SK-N-SH (cell line): ENCODE data around the gene DOK3. TPM values are rescaled to one million over a fixed set of nuclear protein-coding genes. Genes with fewer than 3 reads are reported as not detected.

ENCODE experiments used
- CTCF ChIA-PET: fragments of 300-600, 350-600 bp; formaldehyde crosslinking; extraction: SDS; loops from one replicate; lab custom pipeline; 2021; lab: Yijun Ruan, JAX
- POLR2A ChIA-PET: fragments of 350-600 bp; sonication (Branson Sonifier 250); formaldehyde crosslinking; extraction: SDS; loops from one replicate; lab custom pipeline; 2020; ENCODE audit warnings: antibody characterized with exemption, inconsistent platforms; lab: Yijun Ruan, JAX
- DNase-seq: peaks from one replicate; pipeline ENCODE4 v3.0.0; 2012
- H2AFZ ChIP-seq: fragments of 200-600 bp; sonication (generic); 2 replicates; pipeline ENCODE4 v1.8.1; 2016; ENCODE audit warnings: antibody characterized with exemption, mild to moderate bottlenecking, low read depth
- H3F3A ChIP-seq: fragments of 200-600 bp; sonication (generic); replicated peaks from 2 replicates; pipeline ENCODE3; 2016; ENCODE audit warnings: antibody characterized with exemption, mild to moderate bottlenecking; ENCODE audit not compliant: insufficient read depth
- H3K27ac ChIP-seq, 2 experiments: fragments of 200-500 bp in 1 of 2; fragments of 200-600 bp in 1 of 2; sonication (Bioruptor generic) in 1 of 2; sonication (generic), shearing (Covaris generic) in 1 of 2; 2 replicates each; pipeline versions ENCODE4 v1.5.1 to v1.6.1; 2014 to 2016; ENCODE audit warnings: low read depth in 2 of 2, inconsistent platforms in 1 of 2, low read length in 1 of 2, mild to moderate bottlenecking in 1 of 2, mixed read lengths in 1 of 2
- H3K27me3 ChIP-seq: fragments of 200-600 bp; sonication (generic), shearing (Covaris generic); 2 replicates; pipeline ENCODE4 v1.6.1; 2016; ENCODE audit warnings: mixed run types; ENCODE audit not compliant: insufficient read depth
- H3K36me3 ChIP-seq, 2 experiments: fragments of 200-500 bp in 1 of 2; fragments of 200-600 bp in 1 of 2; sonication (Bioruptor generic) in 1 of 2; sonication (generic) in 1 of 2; replicated peaks in 1 of 2; 2 replicates each; pipeline versions ENCODE3 to v1.5.1; 2014 to 2016; ENCODE audit warnings: low read length in 1 of 2, mild to moderate bottlenecking in 1 of 2; ENCODE audit not compliant: insufficient read depth in 2 of 2, control insufficient read depth in 1 of 2
- H3K4me1 ChIP-seq, 2 experiments: fragments of 200-500 bp in 1 of 2; fragments of 200-600 bp in 1 of 2; sonication (Bioruptor generic) in 1 of 2; sonication (generic), shearing (Covaris generic) in 1 of 2; 2 replicates each; pipeline versions ENCODE4 v1.5.1 to v1.6.1; 2014 to 2016; ENCODE audit warnings: low read depth in 1 of 2, low read length in 1 of 2, mixed run types in 1 of 2; ENCODE audit not compliant: insufficient read depth in 2 of 2, control insufficient read depth in 1 of 2
- H3K4me2 ChIP-seq: fragments of 200-600 bp; sonication (generic), shearing (Covaris generic); 2 replicates; pipeline ENCODE4 v1.6.1; 2017; ENCODE audit warnings: mixed run types
- H3K4me3 ChIP-seq, 2 experiments: fragments of 200-500 bp in 1 of 2; fragments of 200-600 bp in 1 of 2; sonication (Bioruptor generic) in 1 of 2; sonication (generic), shearing (Covaris generic) in 1 of 2; 2 replicates each; pipeline versions ENCODE4 v1.5.1 to v1.8.1; 2014 to 2016; ENCODE audit warnings: low read depth in 2 of 2, inconsistent platforms in 1 of 2, low read length in 1 of 2, mild to moderate bottlenecking in 1 of 2, mixed read lengths in 1 of 2, moderate library complexity in 1 of 2
- H3K79me2 ChIP-seq: fragments of 200-600 bp; sonication (generic); 2 replicates; pipeline ENCODE4 v1.8.1; 2017; ENCODE audit warnings: mild to moderate bottlenecking; ENCODE audit not compliant: insufficient read depth
- H3K9ac ChIP-seq: fragments of 200-600 bp; sonication (generic); 2 replicates; pipeline ENCODE4 v1.6.1; 2017; ENCODE audit warnings: mixed run types
- H3K9me2 ChIP-seq: fragments of 200-600 bp; sonication (generic); 2 replicates; pipeline ENCODE4 v1.6.1; 2017; ENCODE audit warnings: mixed run types
- H3K9me3 ChIP-seq: fragments of 200-600 bp; sonication (generic); 2 replicates; pipeline ENCODE4 v1.6.1; 2017; ENCODE audit warnings: mixed run types, mild to moderate bottlenecking, moderate library complexity
- H4K20me1 ChIP-seq: fragments of 200-600 bp; sonication (generic); 2 replicates; pipeline ENCODE4 v1.6.1; 2017; ENCODE audit warnings: mild to moderate bottlenecking, mixed run types; ENCODE audit not compliant: insufficient read depth
- ELF1 ChIP-seq: IDR thresholded peaks from 2 replicates; pipeline ENCODE4 v1.4.0; 2012
- FOXJ3 ChIP-seq: sonication (generic); formaldehyde crosslinking; IDR thresholded peaks from 2 replicates; pipeline ENCODE4 v1.5.1; 2020; ENCODE audit warnings: mild to moderate bottlenecking, missing genetic modification reagents
- NFIC ChIP-seq: IDR thresholded peaks from 2 replicates; pipeline ENCODE4 v1.4.0; 2012; ENCODE audit warnings: borderline replicate concordance
- PBX3 ChIP-seq: IDR thresholded peaks from 2 replicates; pipeline ENCODE4; 2012
- POLR2AphosphoS5 ChIP-seq: IDR thresholded peaks from 2 replicates; pipeline ENCODE4 v1.6.1; 2012; ENCODE audit warnings: low read depth, low read length
- TEAD4 ChIP-seq: IDR thresholded peaks from 2 replicates; pipeline ENCODE4 v1.4.0; 2012; ENCODE audit warnings: mild to moderate bottlenecking, borderline replicate concordance; ENCODE audit not compliant: insufficient read depth
- WGBS: methylation state at CpG from one replicate; pipeline ENCODE4 v1.1.6; 2017; ENCODE audit warnings: low lambda C conversion rate; 5-methylcytosine and 5-hydroxymethylcytosine counted together
- polyA plus RNA-seq, 3 experiments: library from polyadenylated mRNA; depleted of rRNA; stranded (reverse); fragments of >200 nt; gene quantifications; 2 replicates each; pipeline ENCODE4 v1.2.3, GENCODE V29; 2012
- TF ChIP-seq, protein P1 (sequence below): fragments of 150-350 bp; IDR thresholded peaks from 2 replicates; pipeline ENCODE4 v1.6.1; 2016; ENCODE audit warnings: mild to moderate bottlenecking, low read depth, low read length
- TF ChIP-seq, protein P2 (sequence below): IDR thresholded peaks from 2 replicates; pipeline ENCODE4 v1.4.0; 2012; ENCODE audit warnings: low read depth, borderline replicate concordance
- TF ChIP-seq, protein P3 (sequence below): fragments of 200-600 bp; sonication (generic); IDR thresholded peaks from 2 replicates; pipeline ENCODE4 v1.6.1; 2017; ENCODE audit warnings: antibody characterized with exemption, mild to moderate bottlenecking, moderate library complexity
- TF ChIP-seq, protein P4 (sequence below): fragments of 150-350 bp; IDR thresholded peaks from 2 replicates; pipeline ENCODE4 v1.6.1; 2017; ENCODE audit warnings: antibody characterized with exemption, low read length, low read depth, borderline replicate concordance

Gene DOK3
- polyA plus RNA-seq, 1 of the 3 experiments (the other 2 are of a cell fraction): 2.2 TPM

GRCh38 chr5:177524539-177524900 lies 14.9 kb upstream of the DOK3 start (continued):
- TF ChIP-seq, protein P1, sequence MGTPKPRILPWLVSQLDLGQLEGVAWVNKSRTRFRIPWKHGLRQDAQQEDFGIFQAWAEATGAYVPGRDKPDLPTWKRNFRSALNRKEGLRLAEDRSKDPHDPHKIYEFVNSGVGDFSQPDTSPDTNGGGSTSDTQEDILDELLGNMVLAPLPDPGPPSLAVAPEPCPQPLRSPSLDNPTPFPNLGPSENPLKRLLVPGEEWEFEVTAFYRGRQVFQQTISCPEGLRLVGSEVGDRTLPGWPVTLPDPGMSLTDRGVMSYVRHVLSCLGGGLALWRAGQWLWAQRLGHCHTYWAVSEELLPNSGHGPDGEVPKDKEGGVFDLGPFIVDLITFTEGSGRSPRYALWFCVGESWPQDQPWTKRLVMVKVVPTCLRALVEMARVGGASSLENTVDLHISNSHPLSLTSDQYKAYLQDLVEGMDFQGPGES: no peak
- TF ChIP-seq, protein P2, sequence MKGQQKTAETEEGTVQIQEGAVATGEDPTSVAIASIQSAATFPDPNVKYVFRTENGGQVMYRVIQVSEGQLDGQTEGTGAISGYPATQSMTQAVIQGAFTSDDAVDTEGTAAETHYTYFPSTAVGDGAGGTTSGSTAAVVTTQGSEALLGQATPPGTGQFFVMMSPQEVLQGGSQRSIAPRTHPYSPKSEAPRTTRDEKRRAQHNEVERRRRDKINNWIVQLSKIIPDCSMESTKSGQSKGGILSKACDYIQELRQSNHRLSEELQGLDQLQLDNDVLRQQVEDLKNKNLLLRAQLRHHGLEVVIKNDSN: no peak
- TF ChIP-seq, protein P3, sequence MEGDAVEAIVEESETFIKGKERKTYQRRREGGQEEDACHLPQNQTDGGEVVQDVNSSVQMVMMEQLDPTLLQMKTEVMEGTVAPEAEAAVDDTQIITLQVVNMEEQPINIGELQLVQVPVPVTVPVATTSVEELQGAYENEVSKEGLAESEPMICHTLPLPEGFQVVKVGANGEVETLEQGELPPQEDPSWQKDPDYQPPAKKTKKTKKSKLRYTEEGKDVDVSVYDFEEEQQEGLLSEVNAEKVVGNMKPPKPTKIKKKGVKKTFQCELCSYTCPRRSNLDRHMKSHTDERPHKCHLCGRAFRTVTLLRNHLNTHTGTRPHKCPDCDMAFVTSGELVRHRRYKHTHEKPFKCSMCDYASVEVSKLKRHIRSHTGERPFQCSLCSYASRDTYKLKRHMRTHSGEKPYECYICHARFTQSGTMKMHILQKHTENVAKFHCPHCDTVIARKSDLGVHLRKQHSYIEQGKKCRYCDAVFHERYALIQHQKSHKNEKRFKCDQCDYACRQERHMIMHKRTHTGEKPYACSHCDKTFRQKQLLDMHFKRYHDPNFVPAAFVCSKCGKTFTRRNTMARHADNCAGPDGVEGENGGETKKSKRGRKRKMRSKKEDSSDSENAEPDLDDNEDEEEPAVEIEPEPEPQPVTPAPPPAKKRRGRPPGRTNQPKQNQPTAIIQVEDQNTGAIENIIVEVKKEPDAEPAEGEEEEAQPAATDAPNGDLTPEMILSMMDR: no peak

DNA sequence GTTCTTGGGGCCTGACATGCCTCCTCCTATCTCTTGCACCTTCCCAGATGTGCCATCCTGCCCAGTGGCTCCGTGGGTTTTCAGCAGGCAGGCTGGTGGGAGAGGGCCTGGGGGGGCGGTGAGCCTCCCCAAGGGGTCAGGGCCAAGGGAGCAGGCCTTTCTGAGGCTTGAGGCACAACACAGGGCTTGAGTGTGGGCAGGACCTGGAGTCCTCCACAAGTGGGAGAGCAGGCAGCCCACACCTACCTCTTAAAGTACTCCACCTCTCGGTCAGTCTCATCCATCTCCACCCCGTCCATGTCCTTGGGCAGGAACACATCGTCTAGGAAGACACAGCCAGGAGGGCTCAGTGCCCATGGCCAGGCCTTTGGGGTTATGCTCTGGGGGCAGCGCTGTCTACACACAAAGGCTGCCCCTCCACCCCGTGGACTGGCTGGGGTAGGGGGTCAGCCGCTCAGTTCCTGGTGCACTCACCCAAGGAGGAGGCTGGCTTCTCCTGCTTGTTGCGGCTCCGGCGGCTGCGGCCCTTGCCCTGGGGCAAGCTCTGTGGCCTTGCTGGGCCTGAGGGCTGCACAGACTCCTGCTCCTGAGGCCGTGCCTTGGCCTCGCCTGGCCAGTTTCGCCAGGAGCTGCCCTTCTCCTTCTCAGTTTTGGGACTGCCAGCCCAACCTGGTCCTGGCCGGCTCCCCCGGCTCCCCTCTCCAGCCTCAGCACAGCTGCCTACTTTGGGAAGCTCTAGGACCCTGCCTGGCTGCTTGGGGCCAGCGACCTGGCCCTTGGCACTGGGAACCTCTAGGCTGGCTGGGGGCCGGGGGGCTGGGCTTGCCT lies 14.3 kb upstream of the DOK3 start:
- Histone ChIP-seq H3K9me3 (no peaks in the 10 kb centered on the region), H3K4me2 (no peak overlapping the region), H3K79me2 (peaks cover 14% of the 10 kb centered on the region; the same call in 1 of the 2 replicates), H4K20me1 (no peaks in the 10 kb centered on the region), H3K27me3 (no peaks in the 10 kb centered on the region), H3F3A (peaks cover 5% of the 10 kb centered on the region), H3K9ac (no peak overlapping the region), H3K4me1 (peaks cover 0 to 6% of the 10 kb centered on the region in 2 experiments; a peak in 1 of 4 replicates), H3K27ac (no peak overlapping the region), H3K36me3 (peaks cover 26 to 85% of the 10 kb centered on the region in 2 experiments), H3K4me3 (no peak overlapping the region), H3K9me2 (no peaks in the 10 kb centered on the region), H2AFZ (no peak overlapping the region)
- ChIA-PET POLR2A (interaction anchor here (0.8 kb wide), 1 partner anchor 19 kb away, joined by 3 read pairs; no protein-coding TSS in a partner anchor), CTCF (no interaction called here)
- TF ChIP-seq FOXJ3 (CRISPR knock-in tag): no peak
- TF ChIP-seq, protein P4, sequence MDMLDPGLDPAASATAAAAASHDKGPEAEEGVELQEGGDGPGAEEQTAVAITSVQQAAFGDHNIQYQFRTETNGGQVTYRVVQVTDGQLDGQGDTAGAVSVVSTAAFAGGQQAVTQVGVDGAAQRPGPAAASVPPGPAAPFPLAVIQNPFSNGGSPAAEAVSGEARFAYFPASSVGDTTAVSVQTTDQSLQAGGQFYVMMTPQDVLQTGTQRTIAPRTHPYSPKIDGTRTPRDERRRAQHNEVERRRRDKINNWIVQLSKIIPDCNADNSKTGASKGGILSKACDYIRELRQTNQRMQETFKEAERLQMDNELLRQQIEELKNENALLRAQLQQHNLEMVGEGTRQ: no peak
- DNase-seq: no peak
- WGBS: 96% methylated on average over 10 of the region's 19 CpGs

GRCh38 chr5:177520916-177521513 lies 11.4 kb upstream of the DOK3 start:
- no peak overlapping the region for H3K4me3 ChIP-seq
- no peak overlapping the region for H3K27ac ChIP-seq
- no peak overlapping the region for H2AFZ ChIP-seq
- no peaks in the 10 kb centered on the region for H3K9me2 ChIP-seq
- H3K9ac ChIP-seq: no peak overlapping the region
- 64% methylated on average over 2 of the region's 2 CpGs for WGBS
- CTCF ChIA-PET: interaction anchor here (0.9 to 3.7 kb wide), 3 partner anchors 20 to 64 kb away, joined by 3 to 15 read pairs (median 3); no protein-coding TSS in a partner anchor
- no peaks in the 10 kb centered on the region for H4K20me1 ChIP-seq
- peaks cover 10% of the 10 kb centered on the region for H3F3A ChIP-seq
- peaks cover 21% of the 10 kb centered on the region for H3K79me2 ChIP-seq
- peaks cover under 1 to 9% of the 10 kb centered on the region in 2 experiments; a peak in 1 of 4 replicates for H3K4me1 ChIP-seq
- DNase-seq: no peak
- no peak overlapping the region for H3K4me2 ChIP-seq
- no peaks in the 10 kb centered on the region for H3K9me3 ChIP-seq
- H3K27me3 ChIP-seq: no peaks in the 10 kb centered on the region
- POLR2A ChIA-PET: interaction anchor here (1.3 kb wide), 1 partner anchor 28 kb away, joined by 4 read pairs; no protein-coding TSS in a partner anchor
- H3K36me3 ChIP-seq: peaks cover 12 to 57% of the 10 kb centered on the region in 2 experiments
- TF ChIP-seq, protein P1: no peak
- TF ChIP-seq POLR2AphosphoS5: no peak
- TF ChIP-seq, protein P3: no peak; the same call in 1 of the 2 replicates
- no peak for TF ChIP-seq TEAD4
- TF ChIP-seq NFIC: no peak
- TF ChIP-seq ELF1: no peak
- no peak for TF ChIP-seq PBX3
